Loucy (cell line): ENCODE measurements around the gene OAF.

Experiments
- EZH2phosphoT487 ChIP-seq: fragments of 200-600 bp; IDR thresholded peaks from 2 replicates; pipeline ENCODE4 v1.6.1; 2018; ENCODE audit warnings: antibody characterized with exemption, mild to moderate bottlenecking, moderate library complexity, borderline replicate concordance
- TF ChIP-seq, protein P1 (sequence below): fragments of 200-600 bp; sonication (generic); conservative IDR thresholded peaks from 2 replicates; pipeline ENCODE4 v1.5.1; 2014; ENCODE audit warnings: mild to moderate bottlenecking, antibody characterized with exemption, low read length

DNA sequence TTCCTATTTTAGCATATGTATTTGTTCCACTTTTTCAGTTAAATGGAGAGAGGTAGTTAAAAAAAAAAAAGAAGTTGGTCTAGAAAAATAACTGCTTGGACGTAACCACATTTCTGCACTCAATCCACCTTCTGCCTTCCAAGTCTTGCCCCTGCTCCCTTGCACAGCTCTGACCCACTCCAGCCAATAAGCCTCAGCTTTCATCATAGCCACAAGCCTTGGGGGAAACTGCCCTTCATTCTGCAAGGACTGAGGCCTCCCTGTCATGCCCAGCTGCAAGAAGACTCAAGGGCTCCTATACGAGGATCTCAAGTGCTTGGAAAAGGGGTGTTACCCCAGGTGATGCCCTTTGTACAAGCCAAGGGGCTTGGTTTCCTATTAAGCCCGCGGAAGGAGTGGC lies 36.0 kb upstream of the OAF start:
- TF ChIP-seq, protein P1, sequence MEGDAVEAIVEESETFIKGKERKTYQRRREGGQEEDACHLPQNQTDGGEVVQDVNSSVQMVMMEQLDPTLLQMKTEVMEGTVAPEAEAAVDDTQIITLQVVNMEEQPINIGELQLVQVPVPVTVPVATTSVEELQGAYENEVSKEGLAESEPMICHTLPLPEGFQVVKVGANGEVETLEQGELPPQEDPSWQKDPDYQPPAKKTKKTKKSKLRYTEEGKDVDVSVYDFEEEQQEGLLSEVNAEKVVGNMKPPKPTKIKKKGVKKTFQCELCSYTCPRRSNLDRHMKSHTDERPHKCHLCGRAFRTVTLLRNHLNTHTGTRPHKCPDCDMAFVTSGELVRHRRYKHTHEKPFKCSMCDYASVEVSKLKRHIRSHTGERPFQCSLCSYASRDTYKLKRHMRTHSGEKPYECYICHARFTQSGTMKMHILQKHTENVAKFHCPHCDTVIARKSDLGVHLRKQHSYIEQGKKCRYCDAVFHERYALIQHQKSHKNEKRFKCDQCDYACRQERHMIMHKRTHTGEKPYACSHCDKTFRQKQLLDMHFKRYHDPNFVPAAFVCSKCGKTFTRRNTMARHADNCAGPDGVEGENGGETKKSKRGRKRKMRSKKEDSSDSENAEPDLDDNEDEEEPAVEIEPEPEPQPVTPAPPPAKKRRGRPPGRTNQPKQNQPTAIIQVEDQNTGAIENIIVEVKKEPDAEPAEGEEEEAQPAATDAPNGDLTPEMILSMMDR: no peak
- no peak for TF ChIP-seq EZH2phosphoT487
